Measurements from ENCODE around the gene SHISAL2A.

The SHISAL2A gene

GRCh38 chr1:52602856-52603600 is 29.9 kb upstream of the SHISAL2A start:
- peak; percentile 69 for DNase-seq
- peaks cover 46% of the 10 kb centered on the region for H3K4me1 Mint-ChIP-seq (ENCODE audit: low read depth)
- peak overlapping the region; percentile 96 for H3K27ac Mint-ChIP-seq
- peaks cover 2% of the 10 kb centered on the region for H3K9me3 Mint-ChIP-seq
- H3K4me3 Mint-ChIP-seq = peak overlapping the region; percentile 88
- H3K27me3 Mint-ChIP-seq = no peaks in the 10 kb centered on the region
- H3K36me3 Mint-ChIP-seq (ENCODE audit: low read depth) = peaks cover 51% of the 10 kb centered on the region

GRCh38 chr1:52603630-52604029 is 29.3 kb upstream of the SHISAL2A start:
- H3K27me3 Mint-ChIP-seq = no peaks in the 10 kb centered on the region
- peaks cover 57% of the 10 kb centered on the region for H3K36me3 Mint-ChIP-seq (ENCODE audit: low read depth)
- H3K9me3 Mint-ChIP-seq = peaks cover 2% of the 10 kb centered on the region
- no peak for DNase-seq
- H3K27ac Mint-ChIP-seq = peak overlapping the region; percentile 96
- H3K4me3 Mint-ChIP-seq = peak overlapping the region; percentile 88
- peaks cover 46% of the 10 kb centered on the region for H3K4me1 Mint-ChIP-seq (ENCODE audit: low read depth)

DNA sequence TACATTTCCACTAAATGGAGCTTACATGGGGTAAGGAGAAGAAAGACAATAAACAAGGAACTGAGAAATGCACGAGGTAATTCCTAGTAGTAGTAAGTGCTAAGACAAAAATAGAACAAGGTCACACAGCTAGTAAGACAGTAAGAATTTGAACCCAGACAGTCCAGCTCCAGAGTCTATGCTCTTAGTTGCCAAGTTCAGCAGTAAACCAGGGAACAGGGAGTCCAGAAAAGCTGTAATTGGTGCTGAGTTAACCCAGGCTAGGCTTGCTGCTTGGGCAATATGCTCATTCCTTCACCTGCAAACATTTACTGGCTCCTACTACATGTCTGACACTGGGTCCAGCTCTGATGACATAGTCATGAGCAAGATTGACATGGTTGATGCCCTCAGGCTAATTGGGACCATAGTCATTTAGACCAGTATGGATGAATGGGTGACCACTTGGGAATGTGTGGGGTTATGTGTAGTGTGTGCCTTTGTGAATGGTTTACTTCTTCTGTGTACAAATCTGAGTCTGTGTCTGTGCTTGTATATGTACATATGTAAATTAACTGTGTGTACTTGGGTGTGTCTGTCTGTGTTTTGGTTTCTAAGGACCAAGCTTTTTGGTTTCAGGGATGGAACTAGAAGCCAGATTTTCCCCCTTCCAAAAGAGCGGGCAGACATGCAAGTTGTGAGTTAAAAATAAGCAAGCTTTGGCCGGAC is 28.8 kb upstream of the SHISAL2A start:
- Mint-ChIP-seq H3K4me1 (ENCODE audit: low read depth) (peaks cover 46% of the 10 kb centered on the region), H3K4me3 (peak overlapping the region; percentile 88), H3K9me3 (no peaks in the 10 kb centered on the region), H3K36me3 (ENCODE audit: low read depth) (peaks cover 61% of the 10 kb centered on the region), H3K27me3 (no peaks in the 10 kb centered on the region), H3K27ac (peak overlapping the region; percentile 96)
- DNase-seq = no peak

- no peak overlapping the region for H3K4me3 Mint-ChIP-seq
- no peak for DNase-seq
- peak overlapping the region; percentile 23 for H3K27ac Mint-ChIP-seq
- H3K27me3 Mint-ChIP-seq = no peaks in the 10 kb centered on the region
- no peaks in the 10 kb centered on the region for H3K9me3 Mint-ChIP-seq
- H3K36me3 Mint-ChIP-seq (ENCODE audit: low read depth) = peaks cover 14% of the 10 kb centered on the region
- H3K4me1 Mint-ChIP-seq (ENCODE audit: low read depth) = peaks cover 15% of the 10 kb centered on the region
Measured at GRCh38 chr1:52613636-52614373, 19.2 kb upstream of the SHISAL2A start.

GRCh38 chr1:52614671-52615070 is 18.3 kb upstream of the SHISAL2A start:
- Mint-ChIP-seq H3K27ac (no peak overlapping the region), H3K4me1 (ENCODE audit: low read depth) (peaks cover 15% of the 10 kb centered on the region), H3K36me3 (ENCODE audit: low read depth) (peaks cover 14% of the 10 kb centered on the region), H3K9me3 (no peaks in the 10 kb centered on the region), H3K4me3 (no peak overlapping the region), H3K27me3 (no peaks in the 10 kb centered on the region)
- no peak for DNase-seq

DNA sequence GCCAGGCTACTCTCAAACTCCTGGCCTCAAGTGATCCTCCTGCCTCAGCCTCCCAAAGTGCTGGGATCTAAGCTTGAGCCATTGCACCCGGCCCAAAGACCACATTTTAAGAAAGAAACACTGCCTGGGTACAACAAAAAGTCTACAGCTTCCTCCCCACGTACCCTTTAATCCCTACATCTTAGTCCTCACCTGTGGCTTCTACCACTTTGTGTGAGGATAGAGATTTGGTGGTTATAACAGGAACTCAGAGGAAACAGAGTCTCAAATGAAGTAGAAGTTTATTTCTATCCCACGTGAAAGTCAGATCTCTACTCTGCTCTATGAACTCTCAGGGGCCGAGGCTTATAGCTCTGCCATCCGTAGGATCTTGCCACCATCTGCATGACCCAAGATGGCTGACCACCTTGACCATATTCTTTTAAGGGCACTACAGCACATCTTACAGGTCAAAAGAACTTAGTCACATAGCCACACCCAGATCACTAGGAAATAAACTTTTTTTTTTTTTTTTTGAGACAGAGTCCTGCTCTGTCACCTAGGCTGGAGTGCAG is 17.4 kb upstream of the SHISAL2A start:
- H3K9me3 Mint-ChIP-seq = no peaks in the 10 kb centered on the region
- H3K27me3 Mint-ChIP-seq = no peaks in the 10 kb centered on the region
- no peak for DNase-seq
- H3K4me1 Mint-ChIP-seq (ENCODE audit: low read depth) = peaks cover 15% of the 10 kb centered on the region
- H3K4me3 Mint-ChIP-seq = no peak overlapping the region
- no peak overlapping the region for H3K27ac Mint-ChIP-seq
- H3K36me3 Mint-ChIP-seq (ENCODE audit: low read depth) = peaks cover 8% of the 10 kb centered on the region

- no peaks in the 10 kb centered on the region for H3K9me3 Mint-ChIP-seq
- DNase-seq = no peak
- no peak overlapping the region for H3K27ac Mint-ChIP-seq
- H3K4me1 Mint-ChIP-seq (ENCODE audit: low read depth) = peaks cover 3% of the 10 kb centered on the region
- H3K27me3 Mint-ChIP-seq = no peaks in the 10 kb centered on the region
- no peak overlapping the region for H3K4me3 Mint-ChIP-seq
- peaks cover 9% of the 10 kb centered on the region for H3K36me3 Mint-ChIP-seq (ENCODE audit: low read depth)
Measured at GRCh38 chr1:52621950-52622349, 11.0 kb upstream of the SHISAL2A start.

DNA sequence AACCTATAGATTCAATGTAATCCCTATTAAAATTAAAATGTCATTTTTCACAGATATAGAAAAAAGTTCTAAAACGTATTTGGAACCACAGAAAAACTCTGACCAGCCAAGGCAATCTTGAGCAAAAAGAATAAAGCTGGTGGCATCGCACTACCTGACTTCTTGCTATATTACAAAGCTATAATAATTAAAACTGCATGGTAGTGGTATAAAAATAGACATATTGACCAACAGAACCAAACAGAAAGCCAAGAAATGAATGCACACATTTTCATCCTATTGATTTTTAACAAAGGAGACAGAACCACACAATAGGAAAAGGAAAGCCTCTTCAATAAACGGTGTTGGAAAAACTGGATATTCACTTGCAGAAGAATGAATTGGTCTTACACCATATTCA is 9.2 kb upstream of the SHISAL2A start:
- Mint-ChIP-seq H3K36me3 (ENCODE audit: low read depth) (peaks cover 9% of the 10 kb centered on the region), H3K27ac (no peak overlapping the region), H3K9me3 (no peaks in the 10 kb centered on the region), H3K4me3 (no peak overlapping the region), H3K27me3 (no peaks in the 10 kb centered on the region), H3K4me1 (ENCODE audit: low read depth) (peaks cover 6% of the 10 kb centered on the region)
- DNase-seq = no peak

- Mint-ChIP-seq H3K4me3 (no peak overlapping the region), H3K36me3 (ENCODE audit: low read depth) (peaks cover 6% of the 10 kb centered on the region), H3K9me3 (no peaks in the 10 kb centered on the region), H3K4me1 (ENCODE audit: low read depth) (peaks cover 22% of the 10 kb centered on the region), H3K27ac (no peak overlapping the region), H3K27me3 (no peaks in the 10 kb centered on the region)
- DNase-seq = no peak
Measured at GRCh38 chr1:52627028-52627427, 5.9 kb upstream of the SHISAL2A start.

DNA sequence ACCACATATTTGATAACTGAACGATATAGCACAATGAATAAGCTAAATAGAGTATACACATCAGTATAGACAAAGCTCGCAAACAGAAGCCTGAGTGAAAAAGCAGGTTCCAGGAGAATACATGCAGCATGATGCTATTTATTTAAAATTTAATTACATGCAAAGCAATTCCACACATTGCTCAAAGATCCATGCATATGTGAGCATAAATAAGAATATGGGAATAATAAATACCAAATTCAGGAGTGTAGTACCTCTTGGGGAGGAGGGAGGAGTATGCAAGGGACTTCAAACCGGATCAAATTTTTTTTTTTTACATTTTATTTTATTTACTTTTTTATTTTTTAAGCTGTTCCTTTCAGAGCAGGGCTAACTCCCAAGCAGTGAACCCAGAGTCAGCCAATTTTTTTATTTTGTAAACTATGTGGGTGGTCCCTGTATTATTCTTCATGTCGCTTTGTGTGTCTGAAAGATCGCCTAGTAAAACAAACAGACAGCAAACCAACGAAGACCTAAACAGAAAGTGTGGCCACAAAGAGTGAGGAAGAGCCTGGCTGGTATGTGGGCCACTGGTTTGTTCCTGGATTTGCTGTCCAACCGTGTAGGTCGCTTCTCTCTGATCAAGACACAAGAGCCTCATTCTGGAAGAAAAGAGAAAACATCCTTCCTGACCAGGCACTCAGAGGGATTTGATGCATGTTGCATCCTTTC is 4.2 kb upstream of the SHISAL2A start:
- DNase-seq = no peak
- peaks cover 5% of the 10 kb centered on the region for H3K36me3 Mint-ChIP-seq (ENCODE audit: low read depth)
- no peak overlapping the region for H3K4me3 Mint-ChIP-seq
- peaks cover 31% of the 10 kb centered on the region for H3K4me1 Mint-ChIP-seq (ENCODE audit: low read depth)
- no peaks in the 10 kb centered on the region for H3K27me3 Mint-ChIP-seq
- no peak overlapping the region for H3K27ac Mint-ChIP-seq
- H3K9me3 Mint-ChIP-seq = no peaks in the 10 kb centered on the region

DNA sequence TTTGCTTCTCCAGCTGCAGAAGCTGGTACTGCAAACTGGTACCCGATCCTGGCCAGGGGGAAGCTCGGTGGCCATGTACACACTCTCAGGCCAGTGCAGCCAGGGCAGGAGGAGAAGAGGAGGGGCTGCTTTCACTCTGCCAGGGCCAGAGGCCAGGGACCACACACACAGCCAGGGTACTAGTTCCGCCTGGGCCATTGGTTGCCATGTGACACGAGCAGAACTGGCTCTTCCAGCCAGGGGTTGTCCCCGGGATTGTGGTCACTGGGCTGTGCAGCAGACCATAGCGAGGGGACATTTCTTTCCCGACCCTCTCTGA is 3.7 kb upstream of the SHISAL2A start:
- DNase-seq = no peak
- Mint-ChIP-seq H3K27ac (no peak overlapping the region), H3K4me3 (no peak overlapping the region), H3K4me1 (ENCODE audit: low read depth) (peaks cover 36% of the 10 kb centered on the region), H3K36me3 (ENCODE audit: low read depth) (peaks cover 3% of the 10 kb centered on the region), H3K27me3 (no peaks in the 10 kb centered on the region), H3K9me3 (no peaks in the 10 kb centered on the region)

DNA sequence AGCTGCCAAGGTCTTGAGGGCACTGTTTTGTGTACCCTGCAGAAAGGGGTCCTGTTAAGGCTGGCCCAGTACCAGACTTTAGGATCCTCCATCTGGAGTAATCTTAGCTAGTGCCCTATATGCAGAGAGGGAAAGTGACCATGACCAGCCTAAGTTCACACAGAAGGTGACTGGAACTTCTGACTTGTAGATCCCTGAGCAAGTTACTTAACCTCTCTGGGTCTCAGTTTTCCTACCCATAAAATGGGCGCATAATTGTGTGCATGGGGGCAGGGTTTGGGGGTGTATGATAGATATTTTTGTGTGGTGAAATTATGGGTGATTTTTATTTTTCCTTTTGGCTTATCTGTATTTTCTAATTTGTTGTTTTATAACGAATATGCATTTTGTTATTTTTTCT is 3.3 kb upstream of the SHISAL2A start:
- Mint-ChIP-seq H3K9me3 (peaks cover 1% of the 10 kb centered on the region), H3K27me3 (no peaks in the 10 kb centered on the region), H3K4me3 (no peak overlapping the region), H3K4me1 (ENCODE audit: low read depth) (peaks cover 40% of the 10 kb centered on the region), H3K36me3 (ENCODE audit: low read depth) (peaks cover 3% of the 10 kb centered on the region), H3K27ac (no peak overlapping the region)
- DNase-seq = no peak

- peak overlapping the region; percentile 78 for H3K4me3 Mint-ChIP-seq
- H3K4me1 Mint-ChIP-seq (ENCODE audit: low read depth) = peaks cover 56% of the 10 kb centered on the region
- DNase-seq = peak; percentile 49
- H3K9me3 Mint-ChIP-seq = peaks cover 3% of the 10 kb centered on the region
- peaks cover 3% of the 10 kb centered on the region for H3K36me3 Mint-ChIP-seq (ENCODE audit: low read depth)
- no peaks in the 10 kb centered on the region for H3K27me3 Mint-ChIP-seq
- H3K27ac Mint-ChIP-seq = peak overlapping the region; percentile 93
Measured at GRCh38 chr1:52631759-52632331, 1.1 kb upstream of the SHISAL2A start.

DNA sequence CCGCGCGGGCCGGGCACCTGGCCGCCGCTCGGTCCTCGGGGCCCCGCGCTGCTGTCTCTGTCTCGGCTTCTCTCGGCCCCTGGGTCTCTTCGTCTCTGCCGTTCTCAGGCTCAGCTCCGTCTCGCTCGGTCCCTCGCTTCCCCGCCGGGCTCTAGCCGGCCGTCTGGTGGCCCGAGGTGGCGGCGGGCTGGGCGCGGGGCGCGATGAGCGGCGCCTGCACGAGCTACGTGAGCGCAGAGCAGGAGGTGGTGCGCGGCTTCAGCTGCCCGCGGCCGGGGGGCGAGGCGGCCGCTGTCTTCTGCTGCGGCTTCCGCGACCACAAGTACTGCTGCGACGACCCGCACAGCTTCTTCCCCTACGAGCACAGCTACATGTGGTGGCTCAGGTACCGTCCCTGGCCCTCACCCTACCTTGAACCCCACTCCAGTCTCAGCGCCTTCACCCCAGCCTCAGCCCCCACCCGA is 355 bp downstream of the SHISAL2A start:
- Mint-ChIP-seq H3K27ac (peak overlapping the region; percentile 95), H3K36me3 (ENCODE audit: low read depth) (peaks cover 3% of the 10 kb centered on the region), H3K27me3 (no peaks in the 10 kb centered on the region), H3K4me1 (ENCODE audit: low read depth) (peaks cover 67% of the 10 kb centered on the region), H3K4me3 (peak overlapping the region; percentile 78), H3K9me3 (peaks cover 3% of the 10 kb centered on the region)
- peak; percentile 79 for DNase-seq

Measured in activated T-cell treated with anti-CD3 and anti-CD28 coated beads, Interleukin-2, amount 50 U/mL, for 24 hours (primary cell).